A549 (cell line): Measurements from ENCODE around the gene PRMT7.

Experiments
- EP300 ChIP-seq, 2 experiments: fragments of >200 bp; sonication (Bioruptor Twin); formaldehyde crosslinking; IDR thresholded peaks; 2 replicates in 1 of 2; 3 replicates in 1 of 2; pipeline ENCODE4 v1.6.1; 2016 to 2017
- ESRRA ChIP-seq: fragments of 150-350 bp; IDR thresholded peaks from 2 replicates; pipeline ENCODE4 v1.6.1; 2014; ENCODE audit warnings: mild to moderate bottlenecking, low read length, borderline replicate concordance
- FOSB ChIP-seq: fragments of 250-450 bp; sonication (Bioruptor Pico); IDR thresholded peaks from 2 replicates; pipeline ENCODE4 v1.5.0; 2020; ENCODE audit warnings: mild to moderate bottlenecking, moderate library complexity
- MAZ ChIP-seq: fragments of 150-350 bp; IDR thresholded peaks from 2 replicates; pipeline ENCODE4 v1.6.1; 2014; ENCODE audit warnings: antibody characterized with exemption, low read depth, low read length, borderline replicate concordance
- MYC ChIP-seq: IDR thresholded peaks from 2 replicates; pipeline ENCODE4 v1.6.1; 2012; ENCODE audit warnings: mild to moderate bottlenecking, inconsistent platforms, low read length, improper control_type of control experiment, borderline replicate concordance
- POLR2A ChIP-seq: IDR thresholded peaks from 2 replicates; pipeline ENCODE4 v1.6.1; 2012; ENCODE audit warnings: mild to moderate bottlenecking, low read length
- RARB ChIP-seq: fragments of 250-450 bp; sonication (Bioruptor Pico); IDR thresholded peaks from 2 replicates; pipeline ENCODE4 v1.8.0; 2021; ENCODE audit warnings: mild to moderate bottlenecking, moderate library complexity
- RNF2 ChIP-seq: fragments of 200-600 bp; sonication (generic); IDR thresholded peaks from 2 replicates; pipeline ENCODE4 v1.6.1; 2016; ENCODE audit warnings: low read depth, mild to moderate bottlenecking, antibody characterized with exemption, moderate library complexity, borderline replicate concordance
- SREBF2 ChIP-seq: fragments of 450-650 bp; IDR thresholded peaks from 2 replicates; pipeline ENCODE4 v1.6.1; 2014; ENCODE audit warnings: mild to moderate bottlenecking, moderate library complexity
- TFCP2L1 ChIP-seq: fragments of 250-450 bp; sonication (Bioruptor Pico); IDR thresholded peaks from 2 replicates; pipeline ENCODE4 v1.5.0; 2021; ENCODE audit warnings: mild to moderate bottlenecking
- ZC3H11A ChIP-seq: fragments of 450-650 bp; IDR thresholded peaks from 2 replicates; pipeline ENCODE4 v1.6.1; 2014; ENCODE audit warnings: antibody characterized with exemption, mild to moderate bottlenecking
- TF ChIP-seq, protein P1 (sequence below): fragments of >200 bp; sonication (Bioruptor Twin); formaldehyde crosslinking; IDR thresholded peaks from 3 replicates; pipeline ENCODE4 v1.5.1; 2016
- TF ChIP-seq, protein P2 (sequence below): fragments of 200-600 bp; sonication (generic); IDR thresholded peaks from 2 replicates; pipeline ENCODE4 v1.6.1; 2016; ENCODE audit warnings: antibody characterized with exemption, mild to moderate bottlenecking, moderate library complexity

DNA sequence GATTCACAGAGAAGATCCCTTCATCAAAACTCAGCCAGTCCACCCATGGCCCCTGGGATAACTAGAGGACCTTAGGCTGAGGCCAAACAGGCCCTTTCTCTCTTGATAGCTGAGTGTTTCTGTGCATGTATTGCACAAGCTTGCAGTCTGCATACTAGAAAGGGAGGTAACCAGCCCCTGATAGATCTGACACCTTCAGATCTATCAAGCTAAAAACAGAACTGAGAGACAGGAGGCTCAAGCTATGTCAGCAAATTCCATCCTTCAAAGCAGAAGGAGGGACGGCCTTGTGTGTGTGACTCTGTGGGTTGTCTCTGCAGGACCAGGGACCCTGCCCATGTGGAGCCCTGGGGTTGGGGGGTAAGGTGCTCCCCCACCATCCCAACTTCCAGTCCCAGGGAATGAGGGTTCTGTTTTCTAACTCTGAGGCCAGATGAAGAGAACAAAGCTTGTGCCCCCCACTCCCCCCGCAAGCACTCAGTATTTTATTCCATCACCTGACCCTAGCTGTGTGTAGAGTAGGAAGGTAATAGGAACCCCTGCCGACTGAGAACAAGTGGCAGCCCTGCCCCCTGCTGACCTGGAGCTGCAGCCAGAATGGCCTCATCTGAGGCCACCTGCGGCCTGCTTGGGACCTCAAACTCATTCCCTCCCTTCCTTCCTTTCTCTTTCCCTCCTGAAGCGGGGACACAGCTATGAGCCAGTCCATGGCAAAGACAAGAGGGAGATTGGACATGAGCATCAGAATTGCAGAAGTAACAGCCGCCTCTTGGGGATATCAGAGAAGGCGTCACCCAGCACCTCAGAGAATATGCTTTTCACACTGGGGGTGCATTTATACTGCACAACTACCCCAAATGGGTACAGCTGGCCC is 73.7 kb downstream of the PRMT7 start:
- TF ChIP-seq ESRRA = no peak
- no peak for TF ChIP-seq ZC3H11A
- no peak for TF ChIP-seq MAZ
- TF ChIP-seq, protein P1, sequence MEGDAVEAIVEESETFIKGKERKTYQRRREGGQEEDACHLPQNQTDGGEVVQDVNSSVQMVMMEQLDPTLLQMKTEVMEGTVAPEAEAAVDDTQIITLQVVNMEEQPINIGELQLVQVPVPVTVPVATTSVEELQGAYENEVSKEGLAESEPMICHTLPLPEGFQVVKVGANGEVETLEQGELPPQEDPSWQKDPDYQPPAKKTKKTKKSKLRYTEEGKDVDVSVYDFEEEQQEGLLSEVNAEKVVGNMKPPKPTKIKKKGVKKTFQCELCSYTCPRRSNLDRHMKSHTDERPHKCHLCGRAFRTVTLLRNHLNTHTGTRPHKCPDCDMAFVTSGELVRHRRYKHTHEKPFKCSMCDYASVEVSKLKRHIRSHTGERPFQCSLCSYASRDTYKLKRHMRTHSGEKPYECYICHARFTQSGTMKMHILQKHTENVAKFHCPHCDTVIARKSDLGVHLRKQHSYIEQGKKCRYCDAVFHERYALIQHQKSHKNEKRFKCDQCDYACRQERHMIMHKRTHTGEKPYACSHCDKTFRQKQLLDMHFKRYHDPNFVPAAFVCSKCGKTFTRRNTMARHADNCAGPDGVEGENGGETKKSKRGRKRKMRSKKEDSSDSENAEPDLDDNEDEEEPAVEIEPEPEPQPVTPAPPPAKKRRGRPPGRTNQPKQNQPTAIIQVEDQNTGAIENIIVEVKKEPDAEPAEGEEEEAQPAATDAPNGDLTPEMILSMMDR = no peak
- TF ChIP-seq SREBF2 = no peak
- TF ChIP-seq RNF2 = no peak
- TF ChIP-seq MYC = no peak
- no peak for TF ChIP-seq TFCP2L1 (CRISPR knock-in tag)
- TF ChIP-seq, protein P2, sequence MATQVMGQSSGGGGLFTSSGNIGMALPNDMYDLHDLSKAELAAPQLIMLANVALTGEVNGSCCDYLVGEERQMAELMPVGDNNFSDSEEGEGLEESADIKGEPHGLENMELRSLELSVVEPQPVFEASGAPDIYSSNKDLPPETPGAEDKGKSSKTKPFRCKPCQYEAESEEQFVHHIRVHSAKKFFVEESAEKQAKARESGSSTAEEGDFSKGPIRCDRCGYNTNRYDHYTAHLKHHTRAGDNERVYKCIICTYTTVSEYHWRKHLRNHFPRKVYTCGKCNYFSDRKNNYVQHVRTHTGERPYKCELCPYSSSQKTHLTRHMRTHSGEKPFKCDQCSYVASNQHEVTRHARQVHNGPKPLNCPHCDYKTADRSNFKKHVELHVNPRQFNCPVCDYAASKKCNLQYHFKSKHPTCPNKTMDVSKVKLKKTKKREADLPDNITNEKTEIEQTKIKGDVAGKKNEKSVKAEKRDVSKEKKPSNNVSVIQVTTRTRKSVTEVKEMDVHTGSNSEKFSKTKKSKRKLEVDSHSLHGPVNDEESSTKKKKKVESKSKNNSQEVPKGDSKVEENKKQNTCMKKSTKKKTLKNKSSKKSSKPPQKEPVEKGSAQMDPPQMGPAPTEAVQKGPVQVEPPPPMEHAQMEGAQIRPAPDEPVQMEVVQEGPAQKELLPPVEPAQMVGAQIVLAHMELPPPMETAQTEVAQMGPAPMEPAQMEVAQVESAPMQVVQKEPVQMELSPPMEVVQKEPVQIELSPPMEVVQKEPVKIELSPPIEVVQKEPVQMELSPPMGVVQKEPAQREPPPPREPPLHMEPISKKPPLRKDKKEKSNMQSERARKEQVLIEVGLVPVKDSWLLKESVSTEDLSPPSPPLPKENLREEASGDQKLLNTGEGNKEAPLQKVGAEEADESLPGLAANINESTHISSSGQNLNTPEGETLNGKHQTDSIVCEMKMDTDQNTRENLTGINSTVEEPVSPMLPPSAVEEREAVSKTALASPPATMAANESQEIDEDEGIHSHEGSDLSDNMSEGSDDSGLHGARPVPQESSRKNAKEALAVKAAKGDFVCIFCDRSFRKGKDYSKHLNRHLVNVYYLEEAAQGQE = no peak
- TF ChIP-seq FOSB (CRISPR knock-in tag) = no peak
- TF ChIP-seq EP300 (IDR thresholded peaks at IDR 0.05) = no peak
- TF ChIP-seq POLR2A = no peak
- TF ChIP-seq RARB (CRISPR knock-in tag) = no peak
